ENCODE data around the gene TRPM2.
"Not testable (repeated sequence)": the region's sequence is repeated elsewhere in the genome, so short reads cannot be mapped to it uniquely, and the experiment has no call there.

The TRPM2 gene

GRCh38 chr21:44463724-44464123 lies 110.3 kb downstream of the TRPM2 start:
- DNase-seq: no peak

- DNase-seq: no peak
These were observed 110.9 kb downstream of the TRPM2 start for GRCh38 chr21:44464351-44464750.

GRCh38 chr21:44466351-44466954 lies 113.0 kb downstream of the TRPM2 start:
- DNase-seq: no peak

- DNase-seq: no peak
These were observed 113.8 kb downstream of the TRPM2 start for GRCh38 chr21:44466996-44467858.

GRCh38 chr21:44467859-44468195 lies 114.4 kb downstream of the TRPM2 start:
- DNase-seq: no peak

GRCh38 chr21:44471341-44471740 lies 117.9 kb downstream of the TRPM2 start:
- DNase-seq: no peak

GRCh38 chr21:44471996-44472395 lies 118.6 kb downstream of the TRPM2 start:
- DNase-seq: no peak

GRCh38 chr21:44473915-44474555 lies 120.6 kb downstream of the TRPM2 start:
- DNase-seq: no peak

- no peak for DNase-seq
These were observed 121.9 kb downstream of the TRPM2 start for GRCh38 chr21:44475266-44475845.

GRCh38 chr21:44477131-44477530 lies 123.7 kb downstream of the TRPM2 start:
- no peak for DNase-seq

- DNase-seq: no peak
These were observed 124.3 kb downstream of the TRPM2 start for GRCh38 chr21:44477712-44478111.

GRCh38 chr21:44478124-44478800 lies 124.8 kb downstream of the TRPM2 start:
- no peak for DNase-seq

GRCh38 chr21:44478801-44479167 lies 125.4 kb downstream of the TRPM2 start:
- no peak for DNase-seq

GRCh38 chr21:44479556-44480199 lies 126.3 kb downstream of the TRPM2 start:
- not testable (repeated sequence) for DNase-seq

- no peak for DNase-seq
These were observed 127.0 kb downstream of the TRPM2 start for GRCh38 chr21:44480200-44481053.

GRCh38 chr21:44482581-44483287 lies 129.3 kb downstream of the TRPM2 start:
- DNase-seq: no peak

GRCh38 chr21:44483288-44484237 lies 130.1 kb downstream of the TRPM2 start:
- DNase-seq: no peak

- no peak for DNase-seq
These were observed 131.3 kb downstream of the TRPM2 start for GRCh38 chr21:44484498-44485253.
